ENCODE results near the gene ZNF723. TPM values are rescaled to one million over a fixed set of nuclear protein-coding genes. Genes with fewer than 3 reads are reported as not detected.
"Not testable (repeated sequence)": the region's sequence is repeated elsewhere in the genome, so short reads cannot be mapped to it uniquely, and the experiment has no call there.

The ZNF723 gene
- polyA plus RNA-seq (2012; ENCODE audit: insufficient read depth, insufficient read length, low read depth), result not detected

DNA sequence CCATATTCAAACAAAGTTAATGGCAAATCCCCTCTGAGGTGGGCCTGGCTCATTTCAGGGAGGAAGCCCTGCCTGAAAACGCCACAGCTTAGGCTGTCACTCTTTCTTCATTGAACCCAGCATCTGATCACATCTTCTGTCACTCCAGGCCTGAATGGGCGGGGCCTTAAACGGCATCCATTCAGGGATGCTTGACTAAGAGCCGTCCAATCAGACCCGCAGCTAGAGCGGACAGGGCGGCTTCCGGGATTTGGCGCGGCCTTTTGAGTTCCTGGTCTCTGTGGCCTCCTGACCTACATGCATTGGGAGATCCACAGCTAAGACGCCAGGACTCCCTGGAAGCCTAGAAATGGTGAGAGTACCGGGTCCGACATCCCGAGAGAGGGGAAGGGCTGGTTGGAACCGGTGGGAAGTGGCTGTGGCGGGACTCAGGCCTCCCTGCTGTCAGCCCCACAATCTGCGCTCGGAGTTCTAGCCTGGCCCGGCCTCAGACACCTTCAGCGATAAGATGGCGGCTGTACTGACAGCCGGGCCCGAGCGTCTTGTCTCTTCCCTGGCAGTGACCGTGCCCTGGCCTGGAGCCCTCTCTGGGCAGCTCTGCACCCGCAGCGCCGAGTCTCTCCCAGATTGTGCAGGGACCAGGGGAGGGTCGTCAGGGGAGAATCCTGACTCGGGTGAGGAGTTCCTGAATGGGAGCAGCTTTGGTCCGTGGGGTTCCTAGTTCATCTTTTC is at the start of gene ZNF723:
Gene ZNF723 (plus strand): TSS at position 261 of the 732 bp plus-strand sequence. CDS start 89 bp downstream, at position 350.
- H3K4me1 ChIP-seq, result no peaks in the 10 kb centered on the region
- H3K36me3 ChIP-seq, result no peaks in the 10 kb centered on the region
- DNase-seq, result no peak
- TF ChIP-seq, protein P1, sequence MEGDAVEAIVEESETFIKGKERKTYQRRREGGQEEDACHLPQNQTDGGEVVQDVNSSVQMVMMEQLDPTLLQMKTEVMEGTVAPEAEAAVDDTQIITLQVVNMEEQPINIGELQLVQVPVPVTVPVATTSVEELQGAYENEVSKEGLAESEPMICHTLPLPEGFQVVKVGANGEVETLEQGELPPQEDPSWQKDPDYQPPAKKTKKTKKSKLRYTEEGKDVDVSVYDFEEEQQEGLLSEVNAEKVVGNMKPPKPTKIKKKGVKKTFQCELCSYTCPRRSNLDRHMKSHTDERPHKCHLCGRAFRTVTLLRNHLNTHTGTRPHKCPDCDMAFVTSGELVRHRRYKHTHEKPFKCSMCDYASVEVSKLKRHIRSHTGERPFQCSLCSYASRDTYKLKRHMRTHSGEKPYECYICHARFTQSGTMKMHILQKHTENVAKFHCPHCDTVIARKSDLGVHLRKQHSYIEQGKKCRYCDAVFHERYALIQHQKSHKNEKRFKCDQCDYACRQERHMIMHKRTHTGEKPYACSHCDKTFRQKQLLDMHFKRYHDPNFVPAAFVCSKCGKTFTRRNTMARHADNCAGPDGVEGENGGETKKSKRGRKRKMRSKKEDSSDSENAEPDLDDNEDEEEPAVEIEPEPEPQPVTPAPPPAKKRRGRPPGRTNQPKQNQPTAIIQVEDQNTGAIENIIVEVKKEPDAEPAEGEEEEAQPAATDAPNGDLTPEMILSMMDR (IDR thresholded peaks at IDR 0.05; ENCODE audit: low read depth, low read length), result no peak
- H3K27me3 ChIP-seq, result no peaks in the 10 kb centered on the region
- no peak within 1 kb of the TSS for H3K4me3 ChIP-seq (ENCODE audit: low read depth, low read length)
- H3K9me3 ChIP-seq, result no peaks in the 10 kb centered on the region

DNA sequence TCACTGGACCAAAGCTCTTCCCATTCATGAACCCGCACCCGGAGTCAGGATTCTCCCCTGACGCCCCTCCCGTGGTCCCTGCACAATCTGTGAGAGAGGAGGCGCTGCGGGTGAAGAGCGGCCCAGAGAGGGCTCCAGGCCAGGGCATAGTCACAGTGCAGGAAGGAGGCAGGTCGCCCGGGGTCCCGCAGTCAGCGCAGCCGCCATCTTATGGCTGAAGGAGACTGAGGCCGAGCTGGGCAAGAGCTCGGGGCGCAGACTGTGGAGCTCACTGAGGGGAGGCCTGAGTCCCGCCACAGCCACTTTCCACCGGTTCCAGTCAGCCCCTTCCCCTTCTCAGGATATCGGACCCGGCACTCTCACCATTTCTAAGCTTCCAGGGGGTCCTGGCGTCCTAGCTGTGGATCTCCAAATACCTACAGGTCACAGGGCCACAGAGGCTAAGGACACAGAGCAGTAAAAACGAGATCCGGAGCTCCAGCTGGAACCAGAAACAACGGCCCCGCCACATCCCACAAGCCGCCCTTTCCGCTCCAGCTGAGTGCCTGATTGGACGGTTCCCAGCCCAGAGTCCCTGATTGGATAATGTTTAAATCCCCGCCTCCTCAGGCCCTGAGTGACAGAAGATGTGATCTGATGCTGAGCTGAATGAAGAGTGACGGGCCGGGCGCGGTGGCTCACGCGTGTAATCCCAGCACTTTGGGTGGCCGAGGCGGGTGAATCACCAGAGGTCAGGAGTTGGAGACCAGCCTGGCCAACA is 48.3 kb upstream of the ZNF723 start, which contains the start of gene ZNF99:
Gene ZNF99 (minus strand): TSS at position 501 of the 760 bp plus-strand sequence. CDS start 135 bp downstream, at position 366.
- H3K4me3 ChIP-seq (ENCODE audit: low read depth, low read length), result no peak within 1 kb of the TSS
- no peaks in the 10 kb centered on the region for H3K27me3 ChIP-seq
- H3K9me3 ChIP-seq, result no peaks in the 10 kb centered on the region
- TF ChIP-seq, protein P1 (IDR thresholded peaks at IDR 0.05; ENCODE audit: low read depth, low read length), result no peak
- no peaks in the 10 kb centered on the region for H3K4me1 ChIP-seq
- peak; percentile 7 for DNase-seq
- no peaks in the 10 kb centered on the region for H3K36me3 ChIP-seq

DNA sequence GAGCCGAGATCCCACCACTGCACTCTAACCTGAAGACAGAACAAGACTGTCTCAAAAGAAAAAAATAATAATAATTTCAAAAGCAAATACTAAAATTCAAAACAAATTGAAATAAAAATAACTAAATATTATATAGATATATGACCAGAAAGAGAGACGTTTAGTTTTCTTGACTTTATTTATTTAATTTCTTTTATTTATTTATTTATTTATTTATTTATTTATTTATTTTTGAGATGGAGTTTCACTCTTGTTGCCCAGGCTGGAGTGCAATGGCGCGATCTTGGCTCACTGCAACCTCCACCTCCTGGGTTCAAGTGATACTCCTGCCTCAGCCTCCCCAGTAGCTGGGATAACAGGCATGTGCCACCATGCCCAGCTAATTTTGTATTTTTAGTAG is 39.2 kb upstream of the ZNF723 start:
- H3K9me3 ChIP-seq; H3K4me1 ChIP-seq; H3K36me3 ChIP-seq; DNase-seq; H3K4me3 ChIP-seq (ENCODE audit: low read depth, low read length); H3K27me3 ChIP-seq: not testable (repeated sequence)

DNA sequence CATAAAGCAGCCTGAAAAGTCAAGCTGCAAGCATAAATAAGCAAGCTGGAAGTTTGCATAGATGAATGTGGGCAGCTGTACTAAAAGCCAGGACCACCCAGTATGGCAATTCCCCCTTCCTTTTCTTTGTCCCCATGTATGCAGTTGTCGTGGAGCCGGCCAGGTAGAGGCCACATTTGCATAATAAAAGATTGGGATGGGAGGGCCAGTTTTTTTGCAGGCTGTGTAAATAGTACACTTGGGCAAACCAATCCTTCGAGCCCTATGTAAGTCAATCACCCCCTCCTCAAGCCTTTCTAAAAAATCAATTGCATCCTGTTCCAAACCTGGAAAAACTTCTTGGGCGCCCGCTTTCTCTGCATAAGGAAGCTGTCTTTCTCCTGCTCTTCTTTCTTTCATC is 35.1 kb upstream of the ZNF723 start:
- no peak for DNase-seq
- no peaks in the 10 kb centered on the region for H3K4me1 ChIP-seq
- no peaks in the 10 kb centered on the region for H3K36me3 ChIP-seq
- TF ChIP-seq, protein P1 (IDR thresholded peaks at IDR 0.05; ENCODE audit: low read depth, low read length), result no peak
- no peak overlapping the region for H3K4me3 ChIP-seq (ENCODE audit: low read depth, low read length)
- no peaks in the 10 kb centered on the region for H3K27me3 ChIP-seq
- no peaks in the 10 kb centered on the region for H3K9me3 ChIP-seq

DNA sequence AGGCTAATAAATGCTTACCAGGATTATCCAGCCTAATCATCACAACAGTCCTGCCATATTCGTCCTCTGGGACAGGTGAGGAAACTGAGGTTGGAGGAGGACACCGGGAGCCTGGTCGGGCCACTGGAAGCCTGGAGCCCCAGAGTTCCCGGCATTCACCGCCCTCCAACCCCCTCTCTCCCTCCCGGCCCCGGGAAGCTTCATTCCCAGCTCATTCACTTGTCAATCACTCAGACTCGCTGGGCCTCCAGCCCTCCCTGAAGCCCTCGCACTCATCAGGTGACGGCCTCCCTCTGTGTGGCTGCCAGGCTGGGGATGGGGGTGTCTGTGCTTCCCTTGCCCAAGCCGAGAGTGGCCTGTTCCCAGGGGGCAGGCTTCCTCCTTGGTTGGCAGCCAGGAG is 25.7 kb upstream of the ZNF723 start:
- Histone ChIP-seq H3K4me3 (ENCODE audit: low read depth, low read length) (no peak overlapping the region), H3K27me3 (no peaks in the 10 kb centered on the region), H3K4me1 (no peaks in the 10 kb centered on the region), H3K36me3 (no peaks in the 10 kb centered on the region), H3K9me3 (no peaks in the 10 kb centered on the region; the same call in none of the 2 replicates)
- TF ChIP-seq, protein P1 (IDR thresholded peaks at IDR 0.05; ENCODE audit: low read depth, low read length), result no peak
- no peak for DNase-seq

DNA sequence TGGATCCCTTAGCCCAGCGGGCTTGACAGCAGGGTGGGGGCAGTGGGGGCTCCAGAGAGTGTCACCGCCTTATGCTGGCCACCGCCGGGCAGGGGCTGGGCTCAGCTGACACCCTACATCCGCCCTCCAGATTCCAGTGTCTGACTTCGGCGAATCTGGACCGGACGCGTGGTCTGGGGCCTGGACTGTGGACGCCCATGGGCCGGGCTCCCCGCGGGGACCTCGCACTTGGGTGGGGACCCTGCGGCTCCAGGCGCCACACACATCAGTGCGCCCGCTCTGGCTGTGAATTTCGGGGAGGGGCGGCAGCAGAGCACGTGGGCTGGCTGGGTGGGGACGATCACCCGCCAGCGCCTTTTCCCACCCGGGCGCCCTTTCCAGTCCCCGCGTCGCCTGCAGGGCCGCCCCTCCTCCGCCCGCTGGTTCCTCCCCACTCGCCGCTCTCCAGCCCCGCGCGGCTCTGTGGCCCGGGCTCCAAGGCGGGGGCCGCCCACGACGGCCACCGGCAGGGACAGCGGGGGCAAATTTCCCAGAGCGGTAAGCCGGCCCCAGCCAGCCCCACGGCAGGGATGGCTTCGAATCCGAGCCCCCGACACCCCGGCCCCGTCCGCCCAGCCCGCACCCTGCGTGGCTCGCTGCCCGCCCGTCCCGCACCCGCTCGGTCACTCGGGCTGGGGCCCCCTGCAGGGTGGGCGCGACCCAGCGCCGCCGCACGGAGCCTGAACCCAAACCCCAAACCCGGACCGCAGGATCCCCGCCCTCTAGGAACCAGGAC is 24.8 kb upstream of the ZNF723 start:
- Histone ChIP-seq H3K9me3 (no peaks in the 10 kb centered on the region; the same call in none of the 2 replicates), H3K36me3 (no peaks in the 10 kb centered on the region), H3K27me3 (no peaks in the 10 kb centered on the region), H3K4me1 (no peaks in the 10 kb centered on the region), H3K4me3 (ENCODE audit: low read depth, low read length) (no peak overlapping the region)
- no peak for DNase-seq
- TF ChIP-seq, protein P1 (IDR thresholded peaks at IDR 0.05; ENCODE audit: low read depth, low read length), result no peak
